Astrocyte of the hippocampus (primary cell): ENCODE measurements around the gene KNDC1.

ENCODE experiments used
- DNase-seq: peaks from one replicate; pipeline ENCODE4 v3.0.0; 2011; ENCODE audit warnings: low read depth, low spot score

Gene KNDC1

GRCh38 chr10:133189726-133190125, 29.7 kb downstream of the KNDC1 start:
- DNase-seq: no peak

GRCh38 chr10:133190225-133190624, 30.2 kb downstream of the KNDC1 start:
- no peak for DNase-seq

- DNase-seq: no peak
These were observed 31.6 kb downstream of the KNDC1 start for GRCh38 chr10:133191651-133192050.

- DNase-seq: no peak
These were observed 34.1 kb downstream of the KNDC1 start for GRCh38 chr10:133194151-133194550.

GRCh38 chr10:133195096-133195495, 35.1 kb downstream of the KNDC1 start:
- DNase-seq: no peak

GRCh38 chr10:133195611-133196010, 35.6 kb downstream of the KNDC1 start:
- DNase-seq: no peak

- no peak for DNase-seq
These were observed 36.3 kb downstream of the KNDC1 start for GRCh38 chr10:133196221-133196915.

- DNase-seq: no peak
These were observed 37.1 kb downstream of the KNDC1 start for GRCh38 chr10:133196936-133197758.

GRCh38 chr10:133197786-133198185, 37.8 kb downstream of the KNDC1 start:
- no peak for DNase-seq

- no peak for DNase-seq
These were observed 38.2 kb downstream of the KNDC1 start for GRCh38 chr10:133198206-133198605.

- DNase-seq: no peak
These were observed 38.8 kb downstream of the KNDC1 start for GRCh38 chr10:133198621-133199487.

GRCh38 chr10:133199488-133199885, 39.5 kb downstream of the KNDC1 start:
- DNase-seq: no peak

GRCh38 chr10:133199992-133200611, 40.1 kb downstream of the KNDC1 start:
- DNase-seq: no peak

- no peak for DNase-seq
These were observed 40.6 kb downstream of the KNDC1 start for GRCh38 chr10:133200621-133201031.

- DNase-seq: no peak
These were observed 41.3 kb downstream of the KNDC1 start for GRCh38 chr10:133201151-133201947.

GRCh38 chr10:133201948-133202725, 42.1 kb downstream of the KNDC1 start:
- no peak for DNase-seq

GRCh38 chr10:133202778-133203651, 43.0 kb downstream of the KNDC1 start:
- DNase-seq: no peak

GRCh38 chr10:133203652-133204195, 43.7 kb downstream of the KNDC1 start:
- DNase-seq: no peak
